Cardiac fibroblast (primary cell): ENCODE results near the gene TBC1D10B.
A peak's percentile ranks its signal among the peaks of the same experiment; 100 is the strongest.

Source experiments
- DNase-seq, 2 donors: peaks; one replicate each; pipeline versions ENCODE4 v3.0.0 to v3.0.0-alpha.2; 2010; ENCODE audit warnings: low read depth in 2 of 2
- H3K4me3 ChIP-seq, 2 donors: replicated peaks in 1 of 2; 1 replicate in 1 of 2; 2 replicates in 1 of 2; pipeline ENCODE4 v1.5.1; 2011; ENCODE audit warnings: low read depth in 2 of 2, low read length in 2 of 2, mild to moderate bottlenecking in 2 of 2, moderate library complexity in 1 of 2
- CTCF ChIP-seq: IDR thresholded peaks from one replicate; pipeline ENCODE4 v1.5.1; 2011; ENCODE audit warnings: low read depth, mild to moderate bottlenecking, low read length, inconsistent platforms

TBC1D10B gene

GRCh38 chr16:30357085-30357714 is 13.1 kb downstream of the TBC1D10B start:
- TF ChIP-seq CTCF: no peak
- no peak for DNase-seq
- H3K4me3 ChIP-seq: no peak overlapping the region

- no peak for TF ChIP-seq CTCF
- DNase-seq: no peak
- H3K4me3 ChIP-seq: no peak overlapping the region
Measured at GRCh38 chr16:30356401-30357084, 13.8 kb downstream of the TBC1D10B start.

GRCh38 chr16:30355954-30356308 is 14.4 kb downstream of the TBC1D10B start:
- DNase-seq: no peak
- TF ChIP-seq CTCF: no peak
- peak overlapping the region; percentile 95 to 96 for H3K4me3 ChIP-seq

- DNase-seq: peak; percentile 100
- peak within 1 kb of the TSS; percentile 95 to 96 for H3K4me3 ChIP-seq
- no peak for TF ChIP-seq CTCF
Measured at GRCh38 chr16:30355144-30355953, 14.9 kb downstream of the TBC1D10B start, which contains the start of gene CD2BP2. CD2BP2 (minus strand) TSS chr16:30355308; CDS start chr16:30354681, 627 bp downstream.

GRCh38 chr16:30354423-30355143 is 15.7 kb downstream of the TBC1D10B start:
- no peak for DNase-seq
- no peak for TF ChIP-seq CTCF
- H3K4me3 ChIP-seq: peak overlapping the region; percentile 95 to 96

GRCh38 chr16:30353438-30354129 is 16.7 kb downstream of the TBC1D10B start:
- H3K4me3 ChIP-seq: peak overlapping the region in 1 of 2 donors; percentile 95
- no peak for TF ChIP-seq CTCF
- DNase-seq: no peak
